ENCODE data around the gene GRK4.
"Not testable (repeated sequence)": the region's sequence is repeated elsewhere in the genome, so short reads cannot be mapped to it uniquely, and the experiment has no call there.

DNA sequence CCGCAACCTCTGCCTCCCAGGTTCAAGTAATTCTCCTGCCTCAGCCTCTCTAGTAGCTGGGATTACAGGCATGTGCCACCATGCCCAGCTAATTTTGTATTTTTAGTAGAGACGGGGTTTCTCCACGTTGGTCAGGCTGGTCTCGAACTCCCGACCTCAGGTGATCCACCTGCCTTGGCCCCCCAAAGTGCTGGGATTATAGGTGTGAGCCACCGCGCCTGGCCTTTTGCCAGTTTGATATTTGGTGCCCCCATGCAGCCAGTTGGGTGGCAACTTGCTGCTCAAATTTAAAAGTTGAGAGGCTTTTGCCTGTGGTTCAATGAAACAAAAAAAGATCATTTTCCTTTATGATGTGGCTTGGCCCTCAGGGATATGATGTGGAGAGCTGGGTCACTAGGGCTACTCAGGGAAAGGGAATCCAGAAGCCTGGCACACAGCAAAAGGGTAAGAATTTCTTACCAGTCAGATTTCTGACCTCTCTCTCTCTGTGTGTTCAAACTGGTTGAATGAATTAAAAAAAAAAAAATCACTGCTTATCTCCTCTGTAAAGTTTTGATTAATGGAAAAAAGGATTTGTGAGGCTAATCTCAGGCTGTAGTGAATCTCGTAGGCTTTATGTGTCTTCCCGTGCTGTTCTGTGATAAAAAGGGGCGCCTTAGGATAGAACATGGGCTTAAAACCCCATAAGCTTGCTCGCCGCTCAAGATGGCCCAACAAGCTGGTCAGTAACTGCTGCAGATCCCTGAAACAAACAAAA, 87.9 kb downstream of the GRK4 start:
- TF ChIP-seq, protein P1, sequence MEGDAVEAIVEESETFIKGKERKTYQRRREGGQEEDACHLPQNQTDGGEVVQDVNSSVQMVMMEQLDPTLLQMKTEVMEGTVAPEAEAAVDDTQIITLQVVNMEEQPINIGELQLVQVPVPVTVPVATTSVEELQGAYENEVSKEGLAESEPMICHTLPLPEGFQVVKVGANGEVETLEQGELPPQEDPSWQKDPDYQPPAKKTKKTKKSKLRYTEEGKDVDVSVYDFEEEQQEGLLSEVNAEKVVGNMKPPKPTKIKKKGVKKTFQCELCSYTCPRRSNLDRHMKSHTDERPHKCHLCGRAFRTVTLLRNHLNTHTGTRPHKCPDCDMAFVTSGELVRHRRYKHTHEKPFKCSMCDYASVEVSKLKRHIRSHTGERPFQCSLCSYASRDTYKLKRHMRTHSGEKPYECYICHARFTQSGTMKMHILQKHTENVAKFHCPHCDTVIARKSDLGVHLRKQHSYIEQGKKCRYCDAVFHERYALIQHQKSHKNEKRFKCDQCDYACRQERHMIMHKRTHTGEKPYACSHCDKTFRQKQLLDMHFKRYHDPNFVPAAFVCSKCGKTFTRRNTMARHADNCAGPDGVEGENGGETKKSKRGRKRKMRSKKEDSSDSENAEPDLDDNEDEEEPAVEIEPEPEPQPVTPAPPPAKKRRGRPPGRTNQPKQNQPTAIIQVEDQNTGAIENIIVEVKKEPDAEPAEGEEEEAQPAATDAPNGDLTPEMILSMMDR (IDR thresholded peaks at IDR 0.05; ENCODE audit: insufficient read depth, low read depth, low read length) = not testable (repeated sequence)
- not testable (repeated sequence) for TF ChIP-seq EZH2 (IDR thresholded peaks at IDR 0.05; ENCODE audit: insufficient read depth, low read length)
